Putamen (tissue), 1 donor: ENCODE measurements around the gene TCEA3.

Experiments
- DNase-seq: peaks from one replicate; pipeline ENCODE4 v3.0.0-alpha.2; 2016; ENCODE audit warnings: low spot score

Gene TCEA3

DNA sequence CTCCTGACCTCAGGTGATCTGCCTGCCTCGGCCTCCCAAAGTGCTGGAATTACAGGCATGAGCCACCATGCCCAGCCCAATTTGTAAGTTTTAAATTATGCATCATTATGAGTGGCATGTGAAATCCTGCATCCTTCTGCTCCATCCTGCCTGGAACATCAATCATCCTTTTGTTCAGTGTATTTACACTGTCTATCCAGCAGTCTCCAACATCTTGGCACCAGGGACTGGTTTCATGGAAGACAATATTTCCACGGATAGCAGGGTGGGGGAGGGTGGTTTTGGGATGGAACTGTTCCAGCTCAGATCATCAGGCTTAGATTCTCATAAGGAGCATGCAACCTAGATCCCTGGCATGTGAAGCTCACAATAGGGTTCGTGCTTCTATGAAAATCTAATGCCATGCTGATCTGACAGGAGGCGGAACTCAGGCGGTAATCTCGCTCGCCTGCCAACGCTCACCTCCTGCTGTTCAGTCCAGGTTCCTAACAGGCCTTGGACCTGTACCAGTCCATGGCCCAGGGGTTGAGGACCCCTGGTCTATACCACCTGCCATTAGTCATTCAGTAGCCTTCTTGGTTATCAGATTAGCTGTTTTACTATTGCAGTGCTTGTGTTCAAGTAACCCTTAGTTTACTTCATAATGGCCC lies 22.2 kb upstream of the TCEA3 start:
- DNase-seq: no peak

DNA sequence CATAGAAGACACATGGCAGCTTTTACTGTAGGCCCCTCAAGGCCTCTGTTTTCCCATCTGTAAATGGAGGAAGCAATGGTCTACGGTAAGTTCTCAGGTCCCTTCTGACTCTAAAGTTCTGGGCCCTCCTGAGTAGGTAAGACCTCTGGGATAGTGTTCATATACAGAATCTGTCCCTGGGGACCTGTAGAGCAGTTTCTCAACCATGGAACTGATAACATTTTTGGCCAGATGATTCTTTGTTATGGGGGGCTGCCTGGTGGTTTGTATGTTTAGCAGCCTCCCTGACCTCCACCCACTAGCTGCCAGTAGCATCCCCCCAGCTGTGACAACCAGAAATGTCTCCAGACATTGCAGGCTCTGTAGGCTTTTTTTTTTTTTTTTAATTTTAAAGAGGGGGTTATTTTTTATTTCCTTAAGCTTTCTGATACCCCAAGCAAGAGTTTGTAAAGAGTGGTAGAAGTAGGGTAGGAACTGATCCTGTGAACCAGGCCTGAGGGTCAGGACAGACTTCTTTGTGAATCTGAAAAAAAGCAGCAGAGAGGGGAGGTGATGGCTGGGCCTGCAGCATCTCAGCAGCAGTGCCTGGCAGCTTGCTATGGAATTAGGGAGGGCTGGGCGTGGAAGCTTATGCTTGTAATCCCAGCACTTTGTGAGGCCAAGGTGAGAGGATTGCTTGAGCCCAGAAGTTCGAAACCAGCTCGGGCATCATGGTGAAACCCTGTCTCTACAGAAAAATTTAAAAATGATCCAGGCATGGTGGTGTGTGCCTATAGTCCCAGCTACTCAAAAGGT lies 20.2 kb upstream of the TCEA3 start:
- no peak for DNase-seq

DNA sequence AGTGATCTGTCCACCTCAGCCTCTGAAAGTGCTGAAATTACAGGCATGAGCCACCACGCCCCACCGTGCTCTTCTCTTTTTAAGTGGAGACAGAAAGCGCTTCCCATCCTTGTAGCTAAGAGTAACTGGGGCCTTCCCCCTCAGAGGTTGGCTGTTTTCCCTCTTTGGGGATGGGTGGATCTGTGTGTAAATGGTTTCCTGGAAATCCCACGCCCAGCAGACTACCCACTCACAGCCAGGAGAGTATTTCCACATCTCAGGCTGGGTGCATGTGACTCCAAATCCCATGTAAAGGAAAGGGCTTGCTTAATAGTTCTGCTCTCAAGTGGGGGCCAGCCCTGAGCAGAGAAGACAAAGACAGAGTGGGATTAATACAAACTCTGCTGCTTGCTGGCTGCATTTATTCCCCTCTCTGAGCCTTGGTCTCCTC lies 19.6 kb upstream of the TCEA3 start:
- DNase-seq: peak; percentile 70

DNA sequence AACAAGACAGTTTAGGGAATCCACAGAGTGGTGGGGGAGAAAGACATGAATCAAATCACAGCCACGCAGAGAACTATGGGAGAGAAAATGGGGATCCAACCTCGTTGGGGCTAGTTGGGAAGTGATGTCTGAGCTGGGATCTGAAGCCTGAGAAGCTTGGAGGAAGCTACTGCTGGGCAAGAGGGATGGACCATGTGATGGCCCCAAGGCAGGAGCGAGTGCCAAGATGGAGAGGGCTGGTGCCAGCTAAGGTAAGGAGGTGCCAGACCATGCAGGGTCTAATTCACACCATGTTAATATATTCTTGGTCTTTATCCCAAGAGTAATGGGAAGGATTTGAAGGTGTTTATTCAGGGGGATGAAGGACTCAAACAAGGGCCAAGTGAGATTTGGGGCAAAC lies 18.2 kb upstream of the TCEA3 start:
- DNase-seq: no peak

DNA sequence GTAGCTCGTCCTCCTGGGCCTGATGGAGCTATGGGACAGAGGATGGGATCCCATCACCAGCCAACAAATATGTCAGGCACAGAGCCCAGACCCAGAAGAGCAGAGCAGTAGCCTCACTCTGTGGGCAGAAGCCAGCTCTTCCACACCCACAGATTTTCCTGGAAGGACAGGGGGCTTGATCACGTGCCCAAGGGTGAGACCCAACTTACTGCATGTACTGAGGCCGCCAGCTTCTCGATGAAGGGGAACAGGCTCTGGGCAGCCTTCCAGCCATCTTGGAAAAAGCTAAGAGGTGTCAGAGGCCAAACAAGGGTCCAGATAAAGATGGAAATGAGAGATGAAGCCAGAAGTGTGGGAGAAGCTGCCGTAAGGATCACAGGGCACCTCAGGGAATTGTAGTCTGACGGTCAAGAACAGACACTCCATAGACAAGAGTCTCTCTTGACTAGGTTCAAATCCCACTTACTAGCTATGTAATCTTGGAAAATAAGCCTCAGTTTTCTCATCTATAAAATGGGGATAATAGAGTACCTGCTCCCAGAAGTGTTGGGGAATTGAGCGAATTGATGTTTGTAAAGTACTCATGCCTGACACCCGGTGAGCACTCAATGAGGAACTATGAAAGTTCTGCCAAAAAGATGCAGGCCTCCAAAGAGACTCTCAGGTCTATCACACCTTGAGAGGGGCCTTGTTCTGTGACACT lies 17.0 kb upstream of the TCEA3 start:
- no peak for DNase-seq

DNA sequence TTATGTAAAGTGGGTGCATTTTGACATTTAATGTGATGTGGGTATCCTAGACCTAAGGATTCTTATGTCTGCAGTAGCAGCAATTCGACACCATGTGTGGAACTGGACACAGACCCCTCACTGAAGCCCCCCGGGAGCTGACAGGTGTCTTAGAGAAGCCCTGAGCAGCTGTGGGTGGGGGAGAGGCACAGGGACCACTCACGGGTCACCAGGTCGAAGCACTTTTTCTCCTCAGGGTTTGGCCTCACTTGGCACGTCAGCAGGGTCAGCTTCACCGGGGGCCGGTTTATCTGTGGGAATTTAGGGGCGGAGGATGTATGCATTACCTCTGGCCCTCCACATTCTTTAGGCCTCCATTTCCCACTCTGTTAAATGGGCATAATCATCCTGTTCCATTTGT lies 14.0 kb upstream of the TCEA3 start:
- no peak for DNase-seq

DNA sequence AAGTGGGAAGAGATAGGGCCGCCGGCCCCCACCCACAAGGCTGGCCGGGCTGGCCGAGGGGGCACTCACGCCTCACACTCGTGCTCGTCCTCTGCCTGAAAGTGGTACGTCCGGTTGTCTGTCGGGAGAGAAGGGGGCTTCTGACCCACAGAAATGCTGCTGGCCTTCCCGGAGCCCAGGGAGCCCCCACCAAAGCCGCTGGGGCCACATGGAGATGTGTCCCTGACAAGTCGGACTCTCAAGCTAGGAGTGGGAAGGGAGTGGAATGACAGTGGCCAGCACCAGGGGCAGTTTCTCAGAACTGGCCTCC lies 12.8 kb upstream of the TCEA3 start:
- no peak for DNase-seq

DNA sequence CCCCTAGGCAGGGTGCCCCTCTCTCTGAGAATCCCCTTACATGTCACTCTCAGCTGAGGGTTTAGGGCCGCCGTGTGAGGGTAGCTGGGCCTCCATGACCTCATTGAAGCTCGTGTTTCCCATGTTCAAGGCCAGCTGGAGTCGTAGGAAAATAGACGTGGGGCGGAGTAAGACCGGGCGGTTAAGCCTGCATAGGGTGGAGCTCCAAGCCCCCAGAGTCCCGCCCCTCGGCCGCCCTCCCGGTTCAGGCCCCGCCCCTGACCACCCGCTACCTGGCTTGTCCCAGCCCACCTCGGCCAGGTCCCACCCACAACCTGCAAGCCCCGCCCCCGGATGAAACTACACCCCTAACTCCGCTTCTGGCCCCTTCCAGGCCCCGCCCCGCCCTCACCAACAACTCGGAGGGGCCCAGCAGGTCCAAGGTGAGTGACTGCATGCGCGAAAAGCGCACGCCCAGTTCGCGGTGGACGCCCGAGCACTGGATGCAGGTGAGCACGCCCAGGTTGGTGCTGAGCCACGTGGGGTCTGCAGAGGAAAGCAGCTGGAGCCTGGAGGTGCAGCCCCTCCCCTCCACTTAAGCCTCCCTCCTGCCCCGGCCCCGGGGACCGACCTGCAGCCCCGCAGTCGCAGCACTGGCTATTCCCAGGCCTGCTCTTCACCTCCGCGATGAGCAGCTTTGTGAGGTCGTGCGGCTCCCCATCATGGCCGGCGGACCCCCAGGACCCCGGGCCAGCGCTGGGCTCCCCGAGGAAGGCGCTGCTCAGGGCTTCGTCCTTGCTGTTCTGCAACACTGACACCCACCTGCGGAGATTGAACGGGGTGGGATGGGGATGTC lies 12.2 kb upstream of the TCEA3 start:
- no peak for DNase-seq

DNA sequence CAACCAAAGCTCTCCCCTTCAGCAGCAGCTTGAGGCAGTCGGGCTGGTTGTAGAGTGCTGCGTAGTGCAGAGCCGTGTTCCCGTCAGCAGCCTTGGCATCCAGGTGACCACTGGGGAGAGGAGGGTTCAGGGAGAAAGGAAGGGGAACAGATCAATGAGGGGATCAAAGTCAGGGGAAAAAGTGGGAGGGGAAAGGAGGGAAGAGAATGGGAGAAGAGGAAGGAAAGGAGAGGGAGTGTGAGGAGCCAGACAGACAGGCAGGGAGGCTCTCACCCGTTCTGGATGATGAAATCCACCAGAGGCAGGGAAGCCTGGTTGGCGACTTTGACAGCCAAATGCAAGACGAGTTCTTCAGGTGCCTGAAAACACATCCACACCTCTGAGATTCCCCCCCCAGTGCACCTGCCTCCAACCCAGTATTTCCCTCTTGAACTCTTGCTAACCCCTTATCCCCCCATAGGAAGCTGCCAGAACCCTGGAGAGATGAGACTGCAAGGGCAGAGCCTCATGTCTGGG lies 9.8 kb upstream of the TCEA3 start:
- DNase-seq: no peak

DNA sequence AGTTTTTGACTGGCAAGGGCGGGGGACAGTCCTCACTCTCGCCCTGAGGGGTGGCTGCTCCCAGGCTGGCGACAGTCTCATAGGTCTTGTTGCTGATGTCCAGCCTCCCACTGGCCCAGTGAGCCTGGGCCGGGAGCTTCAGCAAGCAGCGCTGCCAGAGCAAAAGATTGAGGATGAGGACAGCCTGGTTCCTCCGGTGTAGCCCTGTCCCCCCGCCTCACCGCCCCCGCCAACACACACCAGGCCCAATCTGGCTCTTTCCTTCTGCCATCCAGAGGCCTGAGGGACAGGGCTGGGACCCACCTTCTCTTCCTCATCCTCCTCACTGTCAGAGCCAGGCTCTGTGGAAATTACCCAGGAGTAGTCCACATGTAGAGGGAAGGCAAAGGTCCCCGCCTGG lies 8.6 kb upstream of the TCEA3 start:
- DNase-seq: no peak

DNA sequence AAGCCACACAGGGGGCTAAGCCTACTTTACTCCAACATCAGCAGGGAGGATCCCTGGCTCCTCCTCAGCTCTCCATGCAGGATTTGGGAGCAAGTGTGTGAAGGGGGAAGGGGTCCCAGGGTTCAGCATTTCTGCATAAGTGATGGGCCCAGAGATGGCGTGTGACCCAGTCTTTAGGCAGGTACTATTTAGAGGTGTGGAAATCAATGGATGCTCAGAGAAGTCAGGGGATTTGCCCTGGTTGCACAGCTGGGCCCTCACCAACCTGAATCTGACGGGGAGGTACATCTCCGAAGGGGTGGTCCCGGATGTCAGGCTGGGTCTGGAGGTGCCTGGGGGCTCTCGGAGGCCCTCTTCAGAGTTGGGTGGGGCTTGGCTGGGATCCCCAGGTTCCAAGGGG lies 6.9 kb upstream of the TCEA3 start:
- no peak for DNase-seq

DNA sequence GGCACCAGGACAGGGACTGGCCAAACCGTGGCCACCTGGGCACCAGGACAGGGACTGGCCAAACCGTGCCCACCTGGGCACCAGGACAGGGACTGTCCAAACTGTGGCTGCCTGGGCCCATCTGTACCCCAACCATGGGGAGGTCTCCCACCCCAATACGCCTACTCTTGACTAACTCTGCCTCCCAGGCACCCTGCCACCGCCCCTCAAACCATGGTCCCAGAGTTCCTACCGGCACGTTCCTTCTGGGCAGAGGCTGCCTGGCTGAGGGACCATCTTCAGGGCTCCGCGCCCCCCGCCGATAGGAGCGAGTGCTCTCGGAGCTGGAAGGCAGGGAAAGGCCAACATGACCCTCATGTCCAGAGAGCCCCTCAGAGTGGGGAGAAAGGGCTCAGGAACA lies 6.3 kb upstream of the TCEA3 start:
- no peak for DNase-seq

DNA sequence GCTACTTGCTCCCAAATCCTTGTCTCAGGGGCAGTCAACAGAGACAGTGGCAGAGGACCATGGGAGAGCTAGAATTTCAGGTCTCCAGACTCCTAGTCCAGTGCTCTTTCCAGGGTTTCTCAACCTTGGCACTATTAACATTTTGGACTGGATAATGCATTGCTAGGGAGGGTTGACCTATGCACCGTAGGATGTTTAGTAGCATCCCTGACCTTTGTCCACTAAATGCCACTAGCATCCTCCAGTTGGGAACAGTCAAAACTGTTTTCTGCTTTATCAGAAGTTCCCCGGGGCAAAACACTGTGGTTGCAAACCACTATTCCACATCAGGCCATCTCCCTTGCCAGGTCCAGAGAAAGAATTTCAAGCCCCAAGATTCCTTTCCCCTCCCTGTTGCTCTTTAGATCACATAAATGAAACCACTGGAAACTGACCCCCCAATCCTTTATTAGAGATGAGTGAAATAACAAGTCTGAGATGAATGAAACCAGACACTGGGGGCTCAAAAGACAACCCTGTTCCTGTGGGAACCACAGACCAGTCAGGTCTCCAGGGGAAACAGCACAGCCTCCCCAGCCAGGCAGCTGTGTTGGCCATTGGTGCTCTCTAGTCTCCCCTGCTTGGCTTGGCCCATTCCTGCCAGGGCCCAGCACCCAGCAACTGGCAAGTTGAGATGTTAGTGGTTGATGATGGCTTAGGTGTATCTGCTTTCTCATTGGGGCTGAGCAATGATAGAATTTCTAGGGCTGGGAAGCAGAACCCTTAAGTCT lies 3.8 kb upstream of the TCEA3 start:
- no peak for DNase-seq

DNA sequence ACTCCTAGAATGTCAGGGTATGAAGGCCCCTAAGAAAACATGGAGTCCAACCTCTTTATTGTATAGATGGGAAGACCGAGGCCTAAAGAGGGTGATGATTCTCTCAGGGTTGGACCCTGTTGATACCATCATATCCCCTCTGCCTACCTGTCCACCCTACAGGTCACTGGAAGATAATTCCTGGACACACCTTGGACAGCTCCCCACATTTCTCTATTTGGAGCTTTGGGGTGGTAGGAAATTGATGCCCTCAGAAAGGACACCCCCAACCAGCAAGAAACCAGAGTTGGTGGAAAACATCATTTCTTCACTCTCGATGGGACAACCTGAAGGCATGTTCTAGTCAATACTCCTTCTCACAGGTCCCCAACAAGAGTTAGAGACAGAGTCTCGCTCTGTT lies 3.0 kb upstream of the TCEA3 start:
- no peak for DNase-seq

DNA sequence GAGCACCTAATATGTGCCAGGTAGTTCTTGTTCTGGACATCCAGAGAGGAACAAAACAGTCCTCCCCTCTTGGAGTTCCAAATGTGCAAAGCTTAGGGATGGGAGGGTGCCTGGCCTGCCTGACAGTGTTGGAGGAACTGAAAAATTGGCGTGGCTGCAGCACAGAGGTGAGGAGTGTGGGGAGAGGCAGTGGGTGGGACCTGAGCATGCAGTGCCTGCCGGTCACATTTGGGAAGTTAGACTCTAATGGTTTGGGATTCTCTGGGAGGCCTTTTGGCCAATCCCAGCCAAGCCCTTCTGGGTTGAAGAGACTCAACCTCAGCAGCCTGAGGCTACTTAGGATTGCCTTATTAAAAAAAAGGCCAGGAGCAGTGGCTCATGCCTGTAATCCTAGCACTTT lies 2.3 kb upstream of the TCEA3 start:
- no peak for DNase-seq

DNA sequence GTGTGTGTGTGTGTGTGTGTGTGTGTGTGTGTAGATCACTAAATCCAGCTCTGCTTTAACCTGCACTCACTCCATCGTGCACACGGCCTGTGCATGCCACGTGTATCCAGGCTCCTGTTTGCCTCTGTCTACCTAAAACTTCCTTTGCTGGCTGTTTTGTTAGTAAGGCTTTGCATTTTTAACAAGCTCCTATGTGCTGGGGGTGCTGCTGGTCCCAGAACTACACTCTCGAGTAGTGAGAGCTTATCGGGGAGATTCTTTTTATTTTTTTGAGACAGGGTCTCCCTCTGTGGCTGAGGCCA lies 596 bp upstream of the TCEA3 start:
- DNase-seq: no peak

DNA sequence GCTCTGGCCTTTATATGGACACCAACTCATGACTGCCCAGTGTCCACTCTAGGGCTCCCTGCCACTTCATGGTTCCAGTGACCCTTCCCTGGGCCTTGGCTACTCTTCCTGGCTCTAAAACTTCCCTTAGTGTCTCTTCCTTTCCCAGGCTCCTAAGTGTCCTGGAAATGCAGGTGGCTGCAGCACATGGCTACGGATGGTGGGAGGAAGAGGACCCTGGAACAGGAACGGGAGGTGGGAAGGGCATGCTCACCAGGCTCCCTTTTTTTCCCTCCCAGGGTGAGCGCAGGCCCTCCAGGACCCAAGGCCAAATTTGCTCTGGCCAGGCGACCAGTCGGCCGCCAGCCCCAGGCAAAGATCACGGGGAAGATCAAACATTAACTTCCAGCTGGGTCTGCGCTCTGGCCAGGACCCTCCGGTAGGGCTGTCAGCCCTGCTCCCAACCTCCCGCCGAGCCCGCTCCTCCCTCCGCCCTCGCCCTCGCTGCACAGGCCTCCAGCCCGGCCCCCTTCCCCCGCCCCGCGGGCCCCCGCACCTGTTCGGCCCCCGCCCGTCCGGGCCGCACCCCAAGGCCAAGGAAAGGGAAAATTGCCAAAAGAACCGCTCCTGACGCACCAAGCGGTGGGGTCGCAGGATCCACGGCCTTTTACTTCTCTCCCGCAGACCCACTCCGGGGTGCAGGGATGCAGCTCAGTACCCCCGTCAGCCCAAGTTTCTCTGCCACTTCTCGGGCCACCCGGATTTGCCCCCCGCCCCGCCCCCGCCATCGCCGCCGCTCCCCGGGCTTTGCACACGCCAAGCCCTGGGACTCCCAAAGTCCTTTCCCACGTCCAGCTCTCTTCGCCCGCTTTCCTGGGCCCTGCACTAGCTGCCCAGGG lies 894 bp downstream of the TCEA3 start:
- DNase-seq: no peak

DNA sequence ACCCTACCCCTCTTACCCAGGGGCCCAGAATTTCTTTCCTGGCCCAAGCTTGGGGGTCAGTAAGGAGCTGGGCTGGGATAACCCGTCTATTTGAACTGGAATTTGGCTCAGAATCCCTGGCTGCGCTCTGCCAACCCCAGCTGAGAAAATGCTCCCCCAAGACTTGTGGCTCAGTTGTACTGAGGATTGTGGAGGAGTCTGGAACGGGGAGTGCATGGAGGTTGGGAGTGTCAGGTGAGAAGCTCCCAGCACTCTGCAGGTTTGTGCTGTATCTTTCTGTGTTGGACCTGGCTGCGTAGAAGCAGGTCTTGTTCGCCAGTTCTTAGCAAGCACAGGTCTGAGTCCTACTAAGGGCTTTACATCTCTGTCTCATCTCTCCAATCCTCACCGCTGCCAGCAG lies 1.6 kb downstream of the TCEA3 start:
- no peak for DNase-seq

DNA sequence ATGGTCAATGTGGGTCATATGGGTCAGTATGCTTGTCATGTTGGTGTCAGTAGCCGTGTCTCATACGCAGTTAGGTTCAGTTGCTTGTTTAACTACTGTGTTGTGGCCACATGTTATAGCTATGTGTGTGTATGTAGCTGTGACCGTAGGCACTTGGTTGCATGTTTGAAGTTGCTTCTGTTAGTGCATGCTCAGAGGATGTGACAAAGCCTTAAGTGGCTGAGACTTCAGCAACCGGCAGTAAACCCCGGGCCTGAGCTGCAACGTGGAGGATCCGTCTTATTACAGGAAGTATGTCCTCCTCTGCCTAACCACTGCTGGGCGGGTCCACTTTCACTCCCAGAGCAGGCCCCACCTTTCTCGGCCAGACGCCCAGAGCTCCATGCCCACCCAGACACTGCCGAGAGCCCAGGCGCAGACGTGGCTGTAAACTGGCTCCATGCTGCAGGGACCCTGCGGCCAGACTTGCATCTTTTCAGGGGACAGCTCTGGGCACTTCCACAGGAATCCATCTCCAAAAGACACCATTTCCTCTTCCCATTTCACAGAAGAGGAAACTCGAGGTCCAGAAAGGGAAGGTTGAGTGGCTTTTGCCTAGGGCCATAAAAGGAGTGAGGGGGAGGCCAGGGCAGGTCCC lies 2.2 kb downstream of the TCEA3 start:
- no peak for DNase-seq

DNA sequence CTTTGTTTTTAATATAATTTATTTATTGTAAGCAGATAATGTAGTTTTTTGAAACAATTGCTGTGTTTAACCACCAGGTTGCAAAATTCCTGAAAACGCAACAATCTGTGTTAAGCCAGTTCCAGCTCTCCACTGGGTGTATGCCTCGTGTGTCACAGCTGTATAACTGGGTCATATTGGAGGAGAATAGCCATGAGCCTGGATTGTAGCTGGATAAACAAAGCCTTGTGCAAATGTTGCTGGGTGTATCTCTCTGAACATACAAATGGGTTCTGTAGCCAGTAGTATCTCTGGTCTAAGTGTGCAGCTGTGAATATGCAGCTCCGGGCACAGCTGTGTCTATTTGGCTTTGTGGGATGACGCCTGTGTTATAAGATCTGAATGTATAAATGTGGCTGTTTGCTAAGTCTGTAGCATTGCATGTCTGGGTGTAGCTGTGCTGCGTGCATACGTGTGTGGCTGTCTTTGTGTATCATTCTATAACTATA lies 2.8 kb downstream of the TCEA3 start:
- DNase-seq: no peak
